Psoas muscle (tissue), 8 donors: Measurements from ENCODE around the gene WDR86. TPM values are rescaled to one million over a fixed set of nuclear protein-coding genes. Genes with fewer than 3 reads are reported as not detected.
A peak's percentile ranks its signal among the peaks of the same experiment; 100 is the strongest.

Experiments
- ATAC-seq, 4 donors: fragments of 200-7000 bp; cut with Tn5 transposase; one replicate each; pipeline ENCODE4 v1.9.1; 2020; ENCODE audit warnings: moderate library complexity in 3 of 4, mild to moderate bottlenecking in 2 of 4
- DNase-seq, 2 donors: peaks; one replicate each; pipeline ENCODE4 v3.0.0-alpha.2; 2020
- H3K27ac ChIP-seq: fragments of 200-600 bp; one replicate; pipeline ENCODE4 v1.8.0; 2022
- H3K27me3 ChIP-seq, 3 donors: fragments of 200-600 bp in 1 of 3; one replicate each; pipeline versions ENCODE4 v1.6.1 to v1.8.0; 2013 to 2022; ENCODE audit warnings: low read length in 2 of 3, mild to moderate bottlenecking in 2 of 3, moderate library complexity in 1 of 3; ENCODE audit not compliant: insufficient read depth in 3 of 3
- H3K36me3 ChIP-seq, 2 donors: fragments of 200-600 bp in 1 of 2; one replicate each; pipeline versions ENCODE4 v1.6.1 to v1.8.0; 2013 to 2022; ENCODE audit warnings: low read depth in 1 of 2, mild to moderate bottlenecking in 1 of 2, moderate library complexity in 1 of 2; ENCODE audit not compliant: insufficient read depth in 1 of 2
- H3K4me1 ChIP-seq: fragments of 200-600 bp; one replicate; pipeline ENCODE4 v1.8.0; 2022
- H3K4me3 ChIP-seq: fragments of 200-600 bp; one replicate; pipeline ENCODE4 v1.8.0; 2022; ENCODE audit warnings: mild to moderate bottlenecking
- H3K9me3 ChIP-seq: fragments of 200-600 bp; one replicate; pipeline ENCODE4 v1.8.0; 2022
- CTCF ChIP-seq: fragments of 200-600 bp; IDR thresholded peaks from one replicate; pipeline ENCODE4 v1.8.0; 2022; ENCODE audit warnings: antibody characterized with exemption
- WGBS, 3 donors: extraction: QIAGEN DNeasy Blood & Tissue Kit; methylation state at CpG; one replicate each; pipeline versions ENCODE4 v1.1.6 to v1.1.7; 2013; 5-methylcytosine and 5-hydroxymethylcytosine counted together
- intact Hi-C, 2 donors: fragments of 100-400 bp; cut with DNase I; formaldehyde crosslinking; loops; one replicate each; pipeline versions ENCODE4 v1.11.0 to v1.14.2; 2022
- polyA plus RNA-seq, 3 donors: library from polyadenylated mRNA; stranded (reverse); fragments of 200-250 nt; gene quantifications; one replicate each; pipeline ENCODE4 v1.2.3, GENCODE V29; 2013
- total RNA-seq, 4 donors: library from RNA; stranded (reverse); fragmentation: NEBNext Ultra II Directional in 2 of 4; extraction: Animal tissue kit (Norgen Biotek cat#: 25700) in 2 of 4; gene quantifications; one replicate each; pipeline versions ENCODE4 v1.2.1 to v1.2.4, GENCODE V29; 2021 to 2023
- donor health status: healthy with polysubstance abuse.
- donor health status: DM: no; HTN: no; CAD: no; lungs with moderate emphysema.
- donor health status: Bipolar disorder and iron deficiency.
- donor health status: healthy.
- donor health status: DM: yes; HTN: yes; CAD: no.
- donor health status: DM: no; HTN: no; CAD: no.
- donor health status: DM: no; HTN: no; CAD: no.
- donor health status: DM: yes; HTN: yes; CAD: no.

The WDR86 gene
- total and polyA plus RNA-seq, 7 donors, result 0.03 to 0.44 (median 0.29) TPM; not detected in 2

DNA sequence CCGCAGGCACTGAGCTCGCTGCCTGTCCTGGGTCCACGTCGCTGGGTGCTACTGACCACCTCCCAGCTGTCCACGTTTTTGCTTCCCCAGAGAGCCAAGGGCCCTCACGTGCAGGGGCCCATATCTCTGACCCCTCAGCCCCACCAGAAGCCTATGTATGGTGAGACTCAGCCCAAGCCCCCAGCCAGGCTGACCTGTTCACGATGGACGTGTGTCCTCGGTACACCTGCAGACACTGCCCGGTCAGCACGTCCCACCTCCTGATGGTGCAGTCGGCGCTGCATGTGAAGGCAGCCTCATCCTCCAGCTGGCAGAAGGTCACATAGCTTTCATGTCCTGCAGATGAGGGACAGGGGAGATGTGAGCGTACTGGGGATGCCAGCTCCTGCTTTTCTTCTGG is 9.9 kb downstream of the WDR86 start:
- intact Hi-C loops, result no loop called here
- H3K36me3 ChIP-seq, result no peaks in the 10 kb centered on the region
- WGBS, 3 donors, result 79 to 85% (median 81%) methylated on average over 14 of the region's 14 CpGs
- no peak for ATAC-seq
- no peaks in the 10 kb centered on the region for H3K9me3 ChIP-seq
- no peaks in the 10 kb centered on the region for H3K4me1 ChIP-seq
- H3K27me3 ChIP-seq, result peaks cover 0 to 2% (median 0%) of the 10 kb centered on the region in 3 donors
- no peak overlapping the region for H3K27ac ChIP-seq
- no peak for TF ChIP-seq CTCF
- peak in 1 of 2 donors; percentile 12 for DNase-seq
- no peak overlapping the region for H3K4me3 ChIP-seq

DNA sequence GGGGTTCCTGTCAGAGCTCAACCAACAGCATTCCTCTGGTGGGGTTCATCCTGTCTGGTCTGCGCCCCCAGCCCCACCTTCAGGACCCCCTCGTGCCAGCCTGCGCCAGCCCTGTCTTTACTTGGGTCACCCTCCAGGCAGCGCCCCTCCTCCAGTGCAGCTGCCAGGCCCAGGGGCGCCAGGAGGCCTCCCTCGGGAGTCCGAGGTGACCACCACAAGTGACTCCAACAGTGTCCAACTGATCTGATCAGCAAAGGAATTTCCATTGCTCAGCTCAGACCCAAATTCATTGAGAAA is 10.6 kb downstream of the WDR86 start:
- DNase-seq (no peak), ATAC-seq (no peak)
- intact Hi-C loops, result no loop called here
- WGBS, 3 donors, result 74 to 88% (median 85%) methylated on average over 7 of the region's 7 CpGs
- no peaks in the 10 kb centered on the region for H3K9me3 ChIP-seq
- no peak overlapping the region for H3K27ac ChIP-seq
- no peaks in the 10 kb centered on the region for H3K4me1 ChIP-seq
- no peak overlapping the region for H3K4me3 ChIP-seq
- no peak for TF ChIP-seq CTCF
- H3K27me3 ChIP-seq, result peaks cover 0 to 3% (median 2%) of the 10 kb centered on the region in 3 donors
- no peaks in the 10 kb centered on the region for H3K36me3 ChIP-seq

- DNase-seq (peak in 1 of 2 donors; percentile 32), ATAC-seq (no peak)
- Histone ChIP-seq H3K9me3 (no peaks in the 10 kb centered on the region), H3K4me3 (no peak overlapping the region), H3K27ac (no peak overlapping the region), H3K27me3 (peaks cover 0 to 5% (median 2%) of the 10 kb centered on the region in 3 donors), H3K36me3 (no peaks in the 10 kb centered on the region), H3K4me1 (no peaks in the 10 kb centered on the region)
- WGBS, 3 donors, result 86 to 92% (median 91%) methylated on average over 18 to 19 of the region's 19 CpGs
- no peak for TF ChIP-seq CTCF
- intact Hi-C loops, result no loop called here
Observed at GRCh38 chr7:151398446-151399304, 11.2 kb downstream of the WDR86 start.

DNA sequence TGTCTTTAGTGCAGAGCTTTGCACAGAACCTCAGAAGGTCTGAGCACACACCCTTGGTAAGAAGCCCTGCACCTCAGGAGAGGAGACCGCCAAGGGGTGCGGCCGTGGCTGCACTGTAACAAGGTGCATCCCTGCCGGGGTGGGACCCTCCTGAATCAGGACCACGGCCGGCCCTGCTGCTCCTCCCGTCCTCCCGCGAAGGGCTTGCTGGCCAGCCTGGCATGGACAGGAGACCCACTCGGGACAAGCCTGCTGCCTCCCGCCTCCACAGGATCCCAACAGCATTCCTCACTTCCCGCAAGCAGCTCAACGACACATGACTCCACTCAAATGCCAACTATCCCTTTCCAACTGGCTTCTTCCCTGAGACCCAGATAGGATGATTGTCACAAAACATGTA is 12.8 kb downstream of the WDR86 start:
- ATAC-seq, result no peak

More for the DNA sequence above, 12.8 kb downstream of the WDR86 start:
- H3K27ac ChIP-seq, result no peak overlapping the region
- intact Hi-C loops, result no loop called here
- no peak for TF ChIP-seq CTCF
- no peaks in the 10 kb centered on the region for H3K36me3 ChIP-seq
- peaks cover 0 to 15% (median 2%) of the 10 kb centered on the region in 3 donors for H3K27me3 ChIP-seq
- no peak overlapping the region for H3K4me3 ChIP-seq
- no peaks in the 10 kb centered on the region for H3K9me3 ChIP-seq
- 85 to 87% (median 86%) methylated on average over 13 of the region's 13 CpGs for WGBS, 3 donors
- H3K4me1 ChIP-seq, result no peaks in the 10 kb centered on the region
- peak in 1 of 2 donors; percentile 50 for DNase-seq
